ENCODE results near the gene CRB3.
"Not testable (repeated sequence)": the region's sequence is repeated elsewhere in the genome, so short reads cannot be mapped to it uniquely, and the experiment has no call there.

Gene CRB3

GRCh38 chr19:6424195-6424938 lies 39.7 kb upstream of the CRB3 start, which contains the start of gene KHSRP:
TSS of gene KHSRP (minus strand) at chr19:6424811. CDS start at chr19:6424701, 110 bp downstream.
- Histone ChIP-seq H3K4me1 (ENCODE audit: insufficient read depth, low read length) (no peaks in the 10 kb centered on the region), H3K9me3 (ENCODE audit: insufficient read depth, low read depth, low read length) (peaks cover 5% of the 10 kb centered on the region; the same call in 1 of the 2 replicates), H3K27ac (ENCODE audit: low read depth, low read length) (peak within 1 kb of the TSS; percentile 73), H3K9ac (ENCODE audit: low read depth, low read length) (peak within 1 kb of the TSS; percentile 69), H3K4me3 (ENCODE audit: low read length) (peak within 1 kb of the TSS; percentile 92), H3K36me3 (ENCODE audit: insufficient read depth, low read length) (peaks cover 36% of the 10 kb centered on the region), H3K27me3 (ENCODE audit: insufficient read depth, low read length) (peaks cover under 1% of the 10 kb centered on the region; the same call in 1 of the 2 replicates)
- under 1% methylated on average over 112 of the region's 114 CpGs for WGBS

GRCh38 chr19:6424939-6425731 lies 38.9 kb upstream of the CRB3 start:
- Histone ChIP-seq H3K9me3 (ENCODE audit: insufficient read depth, low read depth, low read length) (peaks cover 5% of the 10 kb centered on the region; the same call in 1 of the 2 replicates), H3K4me3 (ENCODE audit: low read length) (0 out of 2 replicates have a peak overlapping the region, but pooled peaks have one; percentile 1), H3K9ac (ENCODE audit: low read depth, low read length) (no peak overlapping the region), H3K27ac (ENCODE audit: low read depth, low read length) (no peak overlapping the region), H3K36me3 (ENCODE audit: insufficient read depth, low read length) (peaks cover 28% of the 10 kb centered on the region), H3K27me3 (ENCODE audit: insufficient read depth, low read length) (peaks cover 5% of the 10 kb centered on the region), H3K4me1 (ENCODE audit: insufficient read depth, low read length) (no peaks in the 10 kb centered on the region)
- 11% methylated on average over 43 of the region's 43 CpGs for WGBS

- no peak overlapping the region for H3K9ac ChIP-seq (ENCODE audit: low read depth, low read length)
- peaks cover 5% of the 10 kb centered on the region for H3K27me3 ChIP-seq (ENCODE audit: insufficient read depth, low read length)
- peaks cover 5% of the 10 kb centered on the region; the same call in 1 of the 2 replicates for H3K9me3 ChIP-seq (ENCODE audit: insufficient read depth, low read depth, low read length)
- 92% methylated on average over 21 of the region's 21 CpGs for WGBS
- H3K27ac ChIP-seq (ENCODE audit: low read depth, low read length): no peak overlapping the region
- H3K4me1 ChIP-seq (ENCODE audit: insufficient read depth, low read length): no peaks in the 10 kb centered on the region
- H3K4me3 ChIP-seq (ENCODE audit: low read length): no peak overlapping the region
- H3K36me3 ChIP-seq (ENCODE audit: insufficient read depth, low read length): peaks cover 20% of the 10 kb centered on the region
Measured at GRCh38 chr19:6425732-6426620, 38.1 kb upstream of the CRB3 start.

- WGBS: 95% methylated on average over 18 of the region's 18 CpGs
- H3K27me3 ChIP-seq (ENCODE audit: insufficient read depth, low read length): peaks cover 5% of the 10 kb centered on the region
- no peak overlapping the region for H3K27ac ChIP-seq (ENCODE audit: low read depth, low read length)
- no peak overlapping the region for H3K9ac ChIP-seq (ENCODE audit: low read depth, low read length)
- no peaks in the 10 kb centered on the region for H3K4me1 ChIP-seq (ENCODE audit: insufficient read depth, low read length)
- H3K9me3 ChIP-seq (ENCODE audit: insufficient read depth, low read depth, low read length): peaks cover 5% of the 10 kb centered on the region; the same call in 1 of the 2 replicates
- H3K36me3 ChIP-seq (ENCODE audit: insufficient read depth, low read length): peaks cover 8% of the 10 kb centered on the region
- H3K4me3 ChIP-seq (ENCODE audit: low read length): no peak overlapping the region
Measured at GRCh38 chr19:6427131-6427530, 36.9 kb upstream of the CRB3 start.

GRCh38 chr19:6428692-6429418 lies 35.2 kb upstream of the CRB3 start:
- WGBS: 88% methylated on average over 2 of the region's 2 CpGs
- not testable (repeated sequence) for H3K9ac ChIP-seq (ENCODE audit: low read depth, low read length); H3K4me3 ChIP-seq (ENCODE audit: low read length); H3K36me3 ChIP-seq (ENCODE audit: insufficient read depth, low read length); H3K9me3 ChIP-seq (ENCODE audit: insufficient read depth, low read depth, low read length); H3K4me1 ChIP-seq (ENCODE audit: insufficient read depth, low read length); H3K27me3 ChIP-seq (ENCODE audit: insufficient read depth, low read length); H3K27ac ChIP-seq (ENCODE audit: low read depth, low read length)

GRCh38 chr19:6429419-6430221 lies 34.5 kb upstream of the CRB3 start:
- H3K9me3 ChIP-seq (ENCODE audit: insufficient read depth, low read depth, low read length): peaks cover 5% of the 10 kb centered on the region; the same call in 1 of the 2 replicates
- no peak overlapping the region for H3K9ac ChIP-seq (ENCODE audit: low read depth, low read length)
- H3K4me1 ChIP-seq (ENCODE audit: insufficient read depth, low read length): no peaks in the 10 kb centered on the region
- H3K4me3 ChIP-seq (ENCODE audit: low read length): no peak overlapping the region
- no peak overlapping the region for H3K27ac ChIP-seq (ENCODE audit: low read depth, low read length)
- H3K27me3 ChIP-seq (ENCODE audit: insufficient read depth, low read length): peaks cover 5% of the 10 kb centered on the region
- H3K36me3 ChIP-seq (ENCODE audit: insufficient read depth, low read length): no peaks in the 10 kb centered on the region
- 64% methylated on average over 20 of the region's 20 CpGs for WGBS

GRCh38 chr19:6431891-6432290 lies 32.2 kb upstream of the CRB3 start:
- Histone ChIP-seq H3K27me3 (ENCODE audit: insufficient read depth, low read length) (peaks cover 5% of the 10 kb centered on the region), H3K4me3 (ENCODE audit: low read length) (no peak overlapping the region), H3K4me1 (ENCODE audit: insufficient read depth, low read length) (no peaks in the 10 kb centered on the region), H3K36me3 (ENCODE audit: insufficient read depth, low read length) (no peaks in the 10 kb centered on the region), H3K9ac (ENCODE audit: low read depth, low read length) (no peak overlapping the region), H3K9me3 (ENCODE audit: insufficient read depth, low read depth, low read length) (no peaks in the 10 kb centered on the region), H3K27ac (ENCODE audit: low read depth, low read length) (no peak overlapping the region)
- 87% methylated on average over 11 of the region's 11 CpGs for WGBS

GRCh38 chr19:6433165-6433564 lies 30.9 kb upstream of the CRB3 start:
- Histone ChIP-seq H3K27ac (ENCODE audit: low read depth, low read length) (no peak overlapping the region), H3K36me3 (ENCODE audit: insufficient read depth, low read length) (no peaks in the 10 kb centered on the region), H3K9me3 (ENCODE audit: insufficient read depth, low read depth, low read length) (no peaks in the 10 kb centered on the region), H3K4me3 (ENCODE audit: low read length) (no peak overlapping the region), H3K27me3 (ENCODE audit: insufficient read depth, low read length) (peaks cover 5% of the 10 kb centered on the region), H3K4me1 (ENCODE audit: insufficient read depth, low read length) (no peaks in the 10 kb centered on the region), H3K9ac (ENCODE audit: low read depth, low read length) (no peak overlapping the region)
- WGBS: 73% methylated on average over 11 of the region's 11 CpGs

GRCh38 chr19:6433663-6434062 lies 30.4 kb upstream of the CRB3 start, which contains the start of gene SLC25A41:
TSS of gene SLC25A41 (minus strand) at chr19:6433763. CDS start at chr19:6433693, 70 bp downstream.
- Histone ChIP-seq H3K27ac (ENCODE audit: low read depth, low read length) (no peak within 1 kb of the TSS), H3K9me3 (ENCODE audit: insufficient read depth, low read depth, low read length) (no peaks in the 10 kb centered on the region), H3K4me3 (ENCODE audit: low read length) (no peak within 1 kb of the TSS), H3K36me3 (ENCODE audit: insufficient read depth, low read length) (no peaks in the 10 kb centered on the region), H3K9ac (ENCODE audit: low read depth, low read length) (no peak within 1 kb of the TSS), H3K4me1 (ENCODE audit: insufficient read depth, low read length) (no peaks in the 10 kb centered on the region), H3K27me3 (ENCODE audit: insufficient read depth, low read length) (peaks cover 5% of the 10 kb centered on the region)
- 91% methylated on average over 8 of the region's 10 CpGs for WGBS

Measured in HUES64 (cell line).